RWPE2 (cell line): ENCODE data around the gene SHC2.

ENCODE experiments used
- ATAC-seq: fragments of 200-7000 bp; cut with Tn5 transposase; 3 replicates; pipeline ENCODE4 v1.9.1; 2021; ENCODE audit warnings: low read depth
- DNase-seq: peaks from one replicate; pipeline ENCODE4 v3.0.0-alpha.2; 2020; ENCODE audit warnings: low spot score
- H3K27ac ChIP-seq: fragments of 450-650 bp; 2 replicates; pipeline ENCODE4 v1.5.1; 2017; ENCODE audit warnings: mild to moderate bottlenecking; ENCODE audit not compliant: poor library complexity, severe bottlenecking
- H3K27me3 ChIP-seq: fragments of 250-450 bp; sonication (Bioruptor Pico); 2 replicates; pipeline ENCODE4 v1.5.1; 2021; ENCODE audit warnings: mild to moderate bottlenecking, moderate library complexity; ENCODE audit not compliant: insufficient read depth, poor library complexity, severe bottlenecking
- H3K36me3 ChIP-seq: fragments of 250-450 bp; sonication (Bioruptor Pico); 2 replicates; pipeline ENCODE4 v1.5.1; 2020; ENCODE audit warnings: low read depth, mild to moderate bottlenecking, moderate library complexity
- H3K4me1 ChIP-seq: fragments of 250-450 bp; sonication (Bioruptor Pico); 2 replicates; pipeline ENCODE4 v1.5.1; 2021; ENCODE audit warnings: mild to moderate bottlenecking, moderate library complexity; ENCODE audit not compliant: insufficient read depth, poor library complexity, severe bottlenecking
- H3K4me3 ChIP-seq: fragments of 250-450 bp; sonication (Bioruptor Pico); 2 replicates; pipeline ENCODE4 v1.5.1; 2021; ENCODE audit warnings: mild to moderate bottlenecking, moderate library complexity; ENCODE audit not compliant: severe bottlenecking
- H3K9me3 ChIP-seq: fragments of 250-450 bp; sonication (Bioruptor Pico); 2 replicates; pipeline ENCODE4 v1.5.1; 2021; ENCODE audit warnings: mild to moderate bottlenecking, moderate library complexity; ENCODE audit not compliant: severe bottlenecking
- CTCF ChIP-seq: fragments of 450-650 bp; IDR thresholded peaks from one replicate; pipeline ENCODE4 v1.5.1; 2017; ENCODE audit warnings: mild to moderate bottlenecking, moderate library complexity; ENCODE audit not compliant: poor library complexity, severe bottlenecking

Gene SHC2

GRCh38 chr19:463483-464207 lies 2.8 kb upstream of the SHC2 start:
- no peak overlapping the region for H3K4me3 ChIP-seq
- ATAC-seq (no peak), DNase-seq (no peak)
- no peak for TF ChIP-seq CTCF
- H3K27ac ChIP-seq = no peak overlapping the region
- H3K9me3 ChIP-seq = no peaks in the 10 kb centered on the region
- peaks cover 14% of the 10 kb centered on the region for H3K27me3 ChIP-seq
- H3K4me1 ChIP-seq = no peaks in the 10 kb centered on the region
- no peaks in the 10 kb centered on the region for H3K36me3 ChIP-seq

GRCh38 chr19:461721-462551 lies 1.1 kb upstream of the SHC2 start:
- DNase-seq = no peak
- H3K4me1 ChIP-seq = no peaks in the 10 kb centered on the region
- ATAC-seq = peak; percentile 39; the same call in 2 of the 3 replicates
- H3K27ac ChIP-seq = no peak overlapping the region
- TF ChIP-seq CTCF = no peak
- no peaks in the 10 kb centered on the region for H3K9me3 ChIP-seq
- no peak overlapping the region for H3K4me3 ChIP-seq
- no peaks in the 10 kb centered on the region for H3K36me3 ChIP-seq
- peaks cover 14% of the 10 kb centered on the region for H3K27me3 ChIP-seq

- H3K4me1 ChIP-seq = no peaks in the 10 kb centered on the region
- DNase-seq = no peak
- peaks cover 14% of the 10 kb centered on the region for H3K27me3 ChIP-seq
- no peak overlapping the region for H3K27ac ChIP-seq
- ATAC-seq = peak; percentile 35
- peak overlapping the region; percentile 36 for H3K4me3 ChIP-seq
- no peaks in the 10 kb centered on the region for H3K9me3 ChIP-seq
- no peak for TF ChIP-seq CTCF
- H3K36me3 ChIP-seq = no peaks in the 10 kb centered on the region
Measured at GRCh38 chr19:459724-460511, 915 bp downstream of the SHC2 start.

- Histone ChIP-seq H3K4me1 (no peaks in the 10 kb centered on the region), H3K4me3 (no peak overlapping the region), H3K27me3 (peaks cover 14% of the 10 kb centered on the region), H3K9me3 (no peaks in the 10 kb centered on the region), H3K27ac (no peak overlapping the region), H3K36me3 (no peaks in the 10 kb centered on the region)
- TF ChIP-seq CTCF = no peak
- DNase-seq (no peak), ATAC-seq (no peak)
Measured at GRCh38 chr19:458091-459042, 2.5 kb downstream of the SHC2 start.
